H1 (cell line): ENCODE results near the gene AIFM1. TPM values are rescaled to one million over a fixed set of nuclear protein-coding genes. Genes with fewer than 3 reads are reported as not detected.

Experiments
- CTCF ChIA-PET: fragments of 300-600 bp; sonication (Branson Sonifier 250); formaldehyde crosslinking; loops from one replicate; lab custom pipeline; 2021; ENCODE audit not compliant: partially characterized antibody; lab: Charles Lee
- POLR2A ChIA-PET: fragments of 300-600 bp; sonication (Branson Sonifier 250); formaldehyde crosslinking; loops from one replicate; lab custom pipeline; 2021; ENCODE audit warnings: inconsistent platforms; ENCODE audit not compliant: partially characterized antibody; lab: Charles Lee
- DNase-seq, 2 experiments: peaks; one replicate each; pipeline versions ENCODE4 v3.0.0 to v3.0.0-alpha.2; 2010 to 2022; ENCODE audit warnings: low spot score in 2 of 2, low read depth in 1 of 2, mixed read lengths in 1 of 2
- FAIRE-seq: peaks from 2 replicates; lab custom pipeline; 2011; peaks lifted over from hg19 to GRCh38; lab: Jason Lieb, UNC
- H2AFZ ChIP-seq: 2 replicates; pipeline ENCODE4 v1.8.1; 2012; ENCODE audit warnings: low read length, inconsistent platforms
- H2AK5ac ChIP-seq: 2 replicates; pipeline ENCODE4 v1.6.1; 2013; ENCODE audit warnings: low read depth, low read length
- H2BK120ac ChIP-seq: replicated peaks from 2 replicates; pipeline ENCODE3; 2013; ENCODE audit warnings: low read depth, low read length, inconsistent platforms
- H2BK12ac ChIP-seq: 2 replicates; pipeline ENCODE4 v1.6.1; 2013; ENCODE audit warnings: low read depth, low read length
- H2BK15ac ChIP-seq: 2 replicates; pipeline ENCODE4 v1.6.1; 2013; ENCODE audit warnings: low read length
- H2BK20ac ChIP-seq: 2 replicates; pipeline ENCODE4 v1.6.1; 2013; ENCODE audit warnings: low read length
- H2BK5ac ChIP-seq: 2 replicates; pipeline ENCODE4 v1.6.1; 2013; ENCODE audit warnings: low read depth, low read length
- H3K14ac ChIP-seq: 2 replicates; pipeline ENCODE4 v1.6.1; 2013; ENCODE audit warnings: inconsistent platforms; ENCODE audit not compliant: insufficient read length
- H3K18ac ChIP-seq: 2 replicates; pipeline ENCODE4 v1.6.1; 2013; ENCODE audit warnings: low read length; ENCODE audit errors: extremely low read depth
- H3K23ac ChIP-seq: 2 replicates; pipeline ENCODE4 v1.6.1; 2013; ENCODE audit warnings: inconsistent platforms; ENCODE audit not compliant: insufficient read length
- H3K23me2 ChIP-seq: 2 replicates; pipeline ENCODE4 v1.6.1; 2013; ENCODE audit warnings: low read depth, low read length
- H3K27ac ChIP-seq: 2 replicates; pipeline ENCODE4 v1.6.1; 2011; ENCODE audit warnings: low read depth, low read length, inconsistent platforms
- H3K27me3 ChIP-seq, 4 experiments: replicated peaks in 1 of 4; 1 replicate in 1 of 4; 2 replicates in 3 of 4; pipeline versions ENCODE4 v1.6.1 to v1.8.1; 2011 to 2013; ENCODE audit warnings: low read length in 3 of 4, mild to moderate bottlenecking in 3 of 4, inconsistent platforms in 2 of 4, mixed read lengths in 2 of 4, moderate library complexity in 1 of 4; ENCODE audit not compliant: control insufficient read depth in 3 of 4, insufficient read depth in 3 of 4; ENCODE audit errors: extremely low read depth in 1 of 4
- H3K36me3 ChIP-seq, 4 experiments: 2 replicates each; pipeline versions ENCODE4 v1.6.1 to v1.8.1; 2011 to 2013; ENCODE audit warnings: mild to moderate bottlenecking in 4 of 4, low read length in 3 of 4, moderate library complexity in 2 of 4, control low read depth in 1 of 4, inconsistent platforms in 1 of 4; ENCODE audit not compliant: insufficient read depth in 4 of 4, control insufficient read depth in 2 of 4
- H3K4ac ChIP-seq: replicated peaks from 2 replicates; pipeline ENCODE3; 2013; ENCODE audit warnings: low read length, low read depth, mixed read lengths, inconsistent platforms; ENCODE audit not compliant: insufficient read length
- H3K4me1 ChIP-seq, 4 experiments: replicated peaks in 1 of 4; 1 replicate in 1 of 4; 2 replicates in 3 of 4; pipeline versions ENCODE4 v1.6.1 to v1.8.1; 2011 to 2013; ENCODE audit warnings: low read length in 3 of 4, inconsistent platforms in 2 of 4, mixed read lengths in 1 of 4; ENCODE audit not compliant: insufficient read depth in 4 of 4, control insufficient read depth in 3 of 4
- H3K4me2 ChIP-seq, 2 experiments: 2 replicates each; pipeline versions ENCODE4 v1.6.1 to v1.8.1; 2011 to 2013; ENCODE audit warnings: low read depth in 2 of 2, low read length in 2 of 2, control low read depth in 1 of 2, inconsistent platforms in 1 of 2, mild to moderate bottlenecking in 1 of 2; ENCODE audit not compliant: insufficient read depth in 1 of 2
- H3K4me3 ChIP-seq, 4 experiments: fragments of 200-600, 300-600 bp in 1 of 4; sonication (generic), shearing (Covaris generic), sonication (Bioruptor Twin) in 1 of 4; 2 replicates each; pipeline versions ENCODE4 v1.5.1 to v1.8.1; 2011 to 2016; ENCODE audit warnings: low read length in 4 of 4, low read depth in 3 of 4, control low read depth in 2 of 4, inconsistent platforms in 2 of 4, mild to moderate bottlenecking in 2 of 4, mixed read lengths in 1 of 4, moderate library complexity in 1 of 4; ENCODE audit not compliant: insufficient read depth in 2 of 4; ENCODE audit errors: extremely low read depth in 1 of 4
- H3K56ac ChIP-seq: replicated peaks from 2 replicates; pipeline ENCODE3; 2013; ENCODE audit warnings: low read depth, mild to moderate bottlenecking, mixed read lengths, low read length, inconsistent platforms; ENCODE audit not compliant: insufficient read length
- H3K79me1 ChIP-seq: 2 replicates; pipeline ENCODE4 v1.6.1; 2013; ENCODE audit warnings: low read depth, low read length, control low read depth
- H3K79me2 ChIP-seq, 2 experiments: 2 replicates each; pipeline versions ENCODE4 v1.6.1 to v1.8.1; 2012 to 2013; ENCODE audit warnings: low read length in 2 of 2, mild to moderate bottlenecking in 2 of 2, inconsistent platforms in 1 of 2; ENCODE audit not compliant: insufficient read depth in 2 of 2, control insufficient read depth in 1 of 2
- H3K9ac ChIP-seq, 4 experiments: replicated peaks in 1 of 4; 1 replicate in 1 of 4; 2 replicates in 3 of 4; pipeline versions ENCODE4 v1.6.1 to v1.8.1; 2011 to 2013; ENCODE audit warnings: low read depth in 3 of 4, low read length in 3 of 4, control low read depth in 2 of 4, mild to moderate bottlenecking in 2 of 4, moderate library complexity in 2 of 4, inconsistent platforms in 1 of 4; ENCODE audit errors: extremely low read depth in 1 of 4
- H3K9me3 ChIP-seq, 2 experiments: 2 replicates each; pipeline versions ENCODE4 v1.6.1 to v1.8.1; 2012 to 2013; ENCODE audit warnings: mild to moderate bottlenecking in 2 of 2, moderate library complexity in 2 of 2, control low read depth in 1 of 2, inconsistent platforms in 1 of 2, low read depth in 1 of 2, low read length in 1 of 2, mixed read lengths in 1 of 2; ENCODE audit not compliant: insufficient read depth in 2 of 2
- H4K20me1 ChIP-seq, 2 experiments: replicated peaks in 1 of 2; 2 replicates each; pipeline versions ENCODE3 to v1.8.1; 2011 to 2013; ENCODE audit warnings: inconsistent platforms in 2 of 2, low read length in 2 of 2, mild to moderate bottlenecking in 1 of 2; ENCODE audit not compliant: insufficient read depth in 2 of 2, control insufficient read depth in 1 of 2
- H4K5ac ChIP-seq: 2 replicates; pipeline ENCODE4 v1.6.1; 2013; ENCODE audit warnings: low read length, low read depth, mixed read lengths, inconsistent platforms; ENCODE audit not compliant: insufficient read length
- H4K8ac ChIP-seq: 2 replicates; pipeline ENCODE4 v1.8.0; 2013; ENCODE audit warnings: mild to moderate bottlenecking, moderate library complexity, low read length, inconsistent platforms; ENCODE audit not compliant: insufficient read depth; ENCODE audit errors: extremely low read depth
- H4K91ac ChIP-seq: replicated peaks from 2 replicates; pipeline ENCODE3; 2013; ENCODE audit warnings: low read length, mixed read lengths, inconsistent platforms; ENCODE audit not compliant: insufficient read length
- WGBS, 2 experiments: shearing (Covaris generic) in 1 of 2; methylation state at CpG; one replicate each; pipeline versions ENCODE4 v1.1.6 to v1.1.7; 2013 to 2015; ENCODE audit warnings: low lambda C conversion rate in 2 of 2, mixed read lengths in 2 of 2, inconsistent platforms in 1 of 2, low coverage in 1 of 2, missing lambda C conversion rate in 1 of 2; ENCODE audit not compliant: insufficient replicate concordance in 2 of 2, insufficient coverage in 1 of 2, insufficient read length in 1 of 2; ENCODE audit errors: extremely low coverage in 1 of 2, missing lambda C conversion rate in 1 of 2; 5-methylcytosine and 5-hydroxymethylcytosine counted together
- polyA plus RNA-seq, 7 experiments: library from polyadenylated mRNA; depleted of rRNA in 3 of 7; stranded (reverse) in 5 of 7; unstranded in 2 of 7; fragments of >200 nt in 5 of 7; fragments of 200-250 nt in 2 of 7; gene quantifications; 1 replicate in 5 of 7; 2 replicates in 1 of 7; 4 replicates in 1 of 7; pipeline versions ENCODE4 v1.2.1 to v1.2.3, GENCODE V29; 2011 to 2013; ENCODE audit warnings: missing spikeins in 2 of 7, mixed read lengths in 2 of 7
- total RNA-seq: library from RNA; stranded (reverse); fragmentation: NEBNext Ultra II Directional; extraction: Animal tissue kit (Norgen Biotek cat#: 25700); gene quantifications from 2 replicates; pipeline ENCODE4 v1.2.1, GENCODE V29; 2021

AIFM1 gene
- total and polyA plus RNA-seq, 2 of the 8 experiments (the other 6 are each of a cell fraction or from before 2014, with no cell fraction given) = 34.1 to 55.4 TPM

DNA sequence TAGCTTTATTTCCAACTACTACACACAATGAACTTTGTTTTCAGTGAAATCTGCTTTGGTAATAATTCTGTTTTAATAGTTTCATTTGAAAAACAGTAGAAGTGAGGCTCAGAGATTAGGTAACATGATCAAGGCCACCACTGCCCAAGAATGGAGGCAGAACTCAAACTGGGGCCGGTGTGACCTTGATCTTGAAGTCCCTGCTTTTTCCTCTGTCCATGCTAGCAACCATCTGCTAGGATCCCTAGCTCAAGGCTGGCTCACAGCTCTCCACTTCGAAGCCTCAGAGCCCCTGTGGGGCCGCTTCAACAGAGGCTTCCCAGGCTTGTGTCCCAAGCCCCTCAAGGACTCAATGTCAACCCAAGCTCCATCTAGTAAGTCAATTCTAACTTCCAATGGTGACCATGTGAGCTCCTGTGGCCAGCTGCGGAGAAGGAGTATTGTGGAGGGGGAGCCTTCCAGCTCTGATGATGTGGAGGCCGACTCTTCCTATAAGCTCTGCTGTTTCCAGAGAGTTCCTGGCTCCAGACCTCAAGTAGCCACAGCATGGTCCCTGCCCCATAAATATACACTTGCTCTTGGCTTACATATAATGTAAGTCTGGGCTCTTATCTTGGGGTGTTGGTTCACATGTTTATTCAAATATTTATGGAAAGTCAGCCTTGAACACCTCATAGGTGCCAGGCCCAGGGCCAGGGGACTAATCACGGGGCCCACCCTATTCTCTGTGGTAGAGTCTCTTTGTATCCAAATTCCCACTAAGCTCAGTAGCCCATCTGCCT, 70.2 kb downstream of the AIFM1 start:
- ChIA-PET POLR2A (no interaction called here), CTCF (interaction anchor here (0.9 to 1.7 kb wide), 4 partner anchors 11 to 25 kb away, joined by 3 to 5 read pairs (median 3); no protein-coding TSS in a partner anchor)
- H2BK120ac ChIP-seq = no peak overlapping the region
- no peak overlapping the region for H3K27ac ChIP-seq
- H2BK12ac ChIP-seq = no peak overlapping the region
- H3K23me2 ChIP-seq = no peaks in the 10 kb centered on the region
- no peak overlapping the region for H3K14ac ChIP-seq
- H4K91ac ChIP-seq = no peak overlapping the region
- no peaks in the 10 kb centered on the region for H4K20me1 ChIP-seq
- H3K4me1 ChIP-seq = peaks cover 0 to 5% (median under 1%) of the 10 kb centered on the region in 4 experiments; a peak in 2 of 7 replicates
- H3K9me3 ChIP-seq = no peaks in the 10 kb centered on the region
- no peak overlapping the region for H3K56ac ChIP-seq
- no peak overlapping the region for H2BK5ac ChIP-seq
- no peaks in the 10 kb centered on the region for H3K79me1 ChIP-seq
- H4K5ac ChIP-seq = no peak overlapping the region
- no peak overlapping the region for H4K8ac ChIP-seq
- no peaks in the 10 kb centered on the region for H3K36me3 ChIP-seq
- no peak overlapping the region for H3K9ac ChIP-seq
- H2AK5ac ChIP-seq = no peak overlapping the region
- H3K18ac ChIP-seq = no peak overlapping the region
- no peak overlapping the region for H3K4me2 ChIP-seq
- no peak overlapping the region for H2AFZ ChIP-seq
- 87% methylated on average over 6 of the region's 6 CpGs; no CpG with 5 or more reads in 1 of the 2 experiments for WGBS, 2 experiments
- no peak overlapping the region for H3K4me3 ChIP-seq
- H3K4ac ChIP-seq = no peak overlapping the region
- no peaks in the 10 kb centered on the region for H3K27me3 ChIP-seq
- no peak overlapping the region for H2BK20ac ChIP-seq
- FAIRE-seq (no peak), DNase-seq (no peak)
- no peak overlapping the region for H2BK15ac ChIP-seq
- no peaks in the 10 kb centered on the region for H3K79me2 ChIP-seq
- H3K23ac ChIP-seq = no peak overlapping the region
